ENCODE results near the gene WDR4.

WDR4 gene

GRCh38 chr21:42861311-42861847 is 18.0 kb downstream of the WDR4 start:
- ChIA-PET POLR2A (no interaction called here), CTCF (no interaction called here)
- no peak for TF ChIP-seq SP1 (IDR thresholded peaks at IDR 0.05)
- no peak for TF ChIP-seq HDGF (IDR thresholded peaks at IDR 0.05; ENCODE audit: borderline replicate concordance)
- no peak for TF ChIP-seq NFRKB (IDR thresholded peaks at IDR 0.05)
- TF ChIP-seq LEF1 (IDR thresholded peaks at IDR 0.05; ENCODE audit: borderline replicate concordance): no peak
- TF ChIP-seq ARNT (IDR thresholded peaks at IDR 0.05): no peak
- no peak for TF ChIP-seq TARDBP (IDR thresholded peaks at IDR 0.05)
- no peak for TF ChIP-seq FOXK2 (IDR thresholded peaks at IDR 0.05)
- TF ChIP-seq ELF4 (IDR thresholded peaks at IDR 0.05): no peak
- no peak for TF ChIP-seq CTBP1 (IDR thresholded peaks at IDR 0.05; ENCODE audit: borderline replicate concordance)
- TF ChIP-seq L3MBTL2 (conservative IDR thresholded peaks at IDR 0.05): no peak
- no peak for TF ChIP-seq PKNOX1 (IDR thresholded peaks at IDR 0.05)
- TF ChIP-seq ZNF384 (IDR thresholded peaks at IDR 0.05): no peak
- no peak for TF ChIP-seq FOXA1 (IDR thresholded peaks at IDR 0.05)
- no peak for DNase-seq (ENCODE audit: extremely low spot score)

- no peak for DNase-seq (ENCODE audit: extremely low spot score)
- TF ChIP-seq ELF4 (IDR thresholded peaks at IDR 0.05): no peak
- no peak for TF ChIP-seq BHLHE40 (IDR thresholded peaks at IDR 0.05; ENCODE audit: borderline replicate concordance)
- no peak for TF ChIP-seq SUZ12 (IDR thresholded peaks at IDR 0.05)
- TF ChIP-seq FOXM1 (IDR thresholded peaks at IDR 0.05; ENCODE audit: borderline replicate concordance): no peak
- TF ChIP-seq ARNT (IDR thresholded peaks at IDR 0.05): no peak
- TF ChIP-seq CTBP1 (IDR thresholded peaks at IDR 0.05; ENCODE audit: borderline replicate concordance): no peak
- TF ChIP-seq LEF1 (IDR thresholded peaks at IDR 0.05; ENCODE audit: borderline replicate concordance): no peak
- no peak for TF ChIP-seq NFRKB (IDR thresholded peaks at IDR 0.05)
- ChIA-PET CTCF (no interaction called here), POLR2A (no interaction called here)
Observed at GRCh38 chr21:42860345-42860744, 19.0 kb downstream of the WDR4 start.

- ChIA-PET CTCF (no interaction called here), POLR2A (no interaction called here)
- no peak for DNase-seq (ENCODE audit: extremely low spot score)
- no peak for TF ChIP-seq SP1 (IDR thresholded peaks at IDR 0.05)
- no peak for TF ChIP-seq LEF1 (IDR thresholded peaks at IDR 0.05; ENCODE audit: borderline replicate concordance)
- TF ChIP-seq PKNOX1 (IDR thresholded peaks at IDR 0.05): no peak
- TF ChIP-seq ZNF384 (IDR thresholded peaks at IDR 0.05): no peak
- no peak for TF ChIP-seq ARNT (IDR thresholded peaks at IDR 0.05)
- TF ChIP-seq TARDBP (IDR thresholded peaks at IDR 0.05): no peak
- TF ChIP-seq CTBP1 (IDR thresholded peaks at IDR 0.05; ENCODE audit: borderline replicate concordance): no peak
- TF ChIP-seq FOXM1 (IDR thresholded peaks at IDR 0.05; ENCODE audit: borderline replicate concordance): no peak
- TF ChIP-seq HDGF (IDR thresholded peaks at IDR 0.05; ENCODE audit: borderline replicate concordance): no peak
- no peak for TF ChIP-seq NFRKB (IDR thresholded peaks at IDR 0.05)
- TF ChIP-seq L3MBTL2 (conservative IDR thresholded peaks at IDR 0.05): no peak
- no peak for TF ChIP-seq SUZ12 (IDR thresholded peaks at IDR 0.05)
Observed at GRCh38 chr21:42859891-42860230, 19.5 kb downstream of the WDR4 start.

GRCh38 chr21:42858957-42859890 is 20.1 kb downstream of the WDR4 start:
- no peak for TF ChIP-seq BHLHE40 (IDR thresholded peaks at IDR 0.05; ENCODE audit: borderline replicate concordance)
- TF ChIP-seq NFRKB (IDR thresholded peaks at IDR 0.05): no peak
- no peak for TF ChIP-seq CTBP1 (IDR thresholded peaks at IDR 0.05; ENCODE audit: borderline replicate concordance)
- TF ChIP-seq SUZ12 (IDR thresholded peaks at IDR 0.05): no peak
- no peak for TF ChIP-seq PKNOX1 (IDR thresholded peaks at IDR 0.05)
- no peak for TF ChIP-seq FOXM1 (IDR thresholded peaks at IDR 0.05; ENCODE audit: borderline replicate concordance)
- TF ChIP-seq ARNT (IDR thresholded peaks at IDR 0.05): no peak
- TF ChIP-seq HDGF (IDR thresholded peaks at IDR 0.05; ENCODE audit: borderline replicate concordance): no peak
- TF ChIP-seq LEF1 (IDR thresholded peaks at IDR 0.05; ENCODE audit: borderline replicate concordance): no peak
- TF ChIP-seq ELF4 (IDR thresholded peaks at IDR 0.05): no peak
- TF ChIP-seq ZNF384 (IDR thresholded peaks at IDR 0.05): no peak
- TF ChIP-seq SP1 (IDR thresholded peaks at IDR 0.05): no peak
- no peak for TF ChIP-seq FOXK2 (IDR thresholded peaks at IDR 0.05)
- TF ChIP-seq L3MBTL2 (conservative IDR thresholded peaks at IDR 0.05): no peak
- TF ChIP-seq FOXA1 (IDR thresholded peaks at IDR 0.05): no peak
- no peak for TF ChIP-seq TARDBP (IDR thresholded peaks at IDR 0.05)
- ChIA-PET POLR2A (no interaction called here), CTCF (no interaction called here)
- DNase-seq (ENCODE audit: extremely low spot score): no peak

- DNase-seq (ENCODE audit: extremely low spot score): no peak
- CTCF ChIA-PET: interaction anchor here (0.8 kb wide), 1 partner anchor 15 kb away, joined by 6 read pairs; no protein-coding TSS in a partner anchor
- no peak for TF ChIP-seq FOXK2 (IDR thresholded peaks at IDR 0.05)
- no peak for TF ChIP-seq ELF4 (IDR thresholded peaks at IDR 0.05)
- TF ChIP-seq LEF1 (IDR thresholded peaks at IDR 0.05; ENCODE audit: borderline replicate concordance): no peak
- no peak for TF ChIP-seq NFRKB (IDR thresholded peaks at IDR 0.05)
- TF ChIP-seq SP1 (IDR thresholded peaks at IDR 0.05): no peak
- TF ChIP-seq ZNF384 (IDR thresholded peaks at IDR 0.05): no peak
- TF ChIP-seq HDGF (IDR thresholded peaks at IDR 0.05; ENCODE audit: borderline replicate concordance): no peak
- no peak for TF ChIP-seq SUZ12 (IDR thresholded peaks at IDR 0.05)
- no peak for TF ChIP-seq L3MBTL2 (conservative IDR thresholded peaks at IDR 0.05)
- TF ChIP-seq FOXA1 (IDR thresholded peaks at IDR 0.05): no peak
- TF ChIP-seq FOXM1 (IDR thresholded peaks at IDR 0.05; ENCODE audit: borderline replicate concordance): no peak
- no peak for TF ChIP-seq ARNT (IDR thresholded peaks at IDR 0.05)
- TF ChIP-seq TARDBP (IDR thresholded peaks at IDR 0.05): no peak
- no peak for TF ChIP-seq BHLHE40 (IDR thresholded peaks at IDR 0.05; ENCODE audit: borderline replicate concordance)
- no peak for TF ChIP-seq CTBP1 (IDR thresholded peaks at IDR 0.05; ENCODE audit: borderline replicate concordance)
- TF ChIP-seq PKNOX1 (IDR thresholded peaks at IDR 0.05): no peak
- POLR2A ChIA-PET: interaction anchor here (1.2 kb wide), 1 partner anchor 20 kb away, joined by 3 read pairs; no protein-coding TSS in a partner anchor
Observed at GRCh38 chr21:42858185-42858847, 21.0 kb downstream of the WDR4 start.

Data from HEK293T (cell line).